ENCODE results near the gene AKT2. TPM values are rescaled to one million over a fixed set of nuclear protein-coding genes. Genes with fewer than 3 reads are reported as not detected.

AKT2 gene
- total and polyA plus RNA-seq, 10 of the 15 experiments (the other 5 are each of a cell fraction or from before 2014, with no cell fraction given) = 1.0 to 185 (median 71.5) TPM

GRCh38 chr19:40264314-40265054, 20.7 kb downstream of the AKT2 start:
- H3K4me3 ChIP-seq = no peak overlapping the region
- no peak overlapping the region for H2AFZ ChIP-seq (ENCODE audit: control insufficient read depth, low read depth, low read length)
- ChIA-PET RAD21 (ENCODE audit: unreplicated experiment) (no interaction called here), CTCF (no interaction called here), POLR2A (no interaction called here), SMC1A (ENCODE audit: uncharacterized antibody, unreplicated experiment) (interaction anchor here (0.7 kb wide), 1 partner anchor 268 kb away, joined by 3 read pairs; no protein-coding TSS in a partner anchor)
- FAIRE-seq = no peak
- no peak overlapping the region for H3K9ac ChIP-seq (ENCODE audit: control insufficient read depth, insufficient read depth, low read length)
- no peak overlapping the region for H3K4me2 ChIP-seq (ENCODE audit: control insufficient read depth, insufficient read depth)
- WGBS (ENCODE audit: insufficient coverage, insufficient replicate concordance, low lambda C conversion rate, missing lambda C conversion rate) = 95% methylated on average over 19 of the region's 19 CpGs
- intact Hi-C loops (cut with micrococcal nuclease; ENCODE audit: unreplicated experiment) = no loop called here
- H3K27me3 ChIP-seq (replicated peaks in 1 of 2; ENCODE audit: control insufficient read depth in 2 of 2, insufficient read depth in 2 of 2, low read length in 1 of 2) = no peaks in the 10 kb centered on the region
- H3K27ac ChIP-seq (ENCODE audit: control insufficient read depth, insufficient read depth) = no peak overlapping the region
- in situ Hi-C loops (cut with MboI) = no loop called here
- H3K4me1 ChIP-seq (ENCODE audit: control insufficient read depth, insufficient read depth, low read length) = peaks cover 6% of the 10 kb centered on the region; the same call in 1 of the 2 replicates
- no peaks in the 10 kb centered on the region; the same call in 2 of the 3 replicates for H3K9me3 ChIP-seq (replicated peaks; ENCODE audit: control insufficient read depth, insufficient read depth, low read length)
- no peak for TF ChIP-seq ZNF687 (IDR thresholded peaks at IDR 0.05)
- no peak for TF ChIP-seq SMAD1 (IDR thresholded peaks at IDR 0.05; ENCODE audit: low read depth, partially characterized antibody)
- no peak for TF ChIP-seq ATF7 (IDR thresholded peaks at IDR 0.05; ENCODE audit: low read depth)
- no peak for TF ChIP-seq CBFB (IDR thresholded peaks at IDR 0.05; ENCODE audit: low read depth)
- TF ChIP-seq ZNF207 (IDR thresholded peaks at IDR 0.05; ENCODE audit: borderline replicate concordance) = no peak
- no peak for TF ChIP-seq ASH2L (IDR thresholded peaks at IDR 0.05; ENCODE audit: borderline replicate concordance, low read depth)
- no peak for TF ChIP-seq ZNF24 (IDR thresholded peaks at IDR 0.05)
- no peak for TF ChIP-seq PBX3 (IDR thresholded peaks at IDR 0.05; ENCODE audit: insufficient replicate concordance, low read depth, low read length)
- TF ChIP-seq IKZF2 (IDR thresholded peaks at IDR 0.05) = no peak
- no peak for TF ChIP-seq YBX1 (IDR thresholded peaks at IDR 0.05)
- no peak for TF ChIP-seq LARP7 (IDR thresholded peaks at IDR 0.05)
- TF ChIP-seq, protein P1, sequence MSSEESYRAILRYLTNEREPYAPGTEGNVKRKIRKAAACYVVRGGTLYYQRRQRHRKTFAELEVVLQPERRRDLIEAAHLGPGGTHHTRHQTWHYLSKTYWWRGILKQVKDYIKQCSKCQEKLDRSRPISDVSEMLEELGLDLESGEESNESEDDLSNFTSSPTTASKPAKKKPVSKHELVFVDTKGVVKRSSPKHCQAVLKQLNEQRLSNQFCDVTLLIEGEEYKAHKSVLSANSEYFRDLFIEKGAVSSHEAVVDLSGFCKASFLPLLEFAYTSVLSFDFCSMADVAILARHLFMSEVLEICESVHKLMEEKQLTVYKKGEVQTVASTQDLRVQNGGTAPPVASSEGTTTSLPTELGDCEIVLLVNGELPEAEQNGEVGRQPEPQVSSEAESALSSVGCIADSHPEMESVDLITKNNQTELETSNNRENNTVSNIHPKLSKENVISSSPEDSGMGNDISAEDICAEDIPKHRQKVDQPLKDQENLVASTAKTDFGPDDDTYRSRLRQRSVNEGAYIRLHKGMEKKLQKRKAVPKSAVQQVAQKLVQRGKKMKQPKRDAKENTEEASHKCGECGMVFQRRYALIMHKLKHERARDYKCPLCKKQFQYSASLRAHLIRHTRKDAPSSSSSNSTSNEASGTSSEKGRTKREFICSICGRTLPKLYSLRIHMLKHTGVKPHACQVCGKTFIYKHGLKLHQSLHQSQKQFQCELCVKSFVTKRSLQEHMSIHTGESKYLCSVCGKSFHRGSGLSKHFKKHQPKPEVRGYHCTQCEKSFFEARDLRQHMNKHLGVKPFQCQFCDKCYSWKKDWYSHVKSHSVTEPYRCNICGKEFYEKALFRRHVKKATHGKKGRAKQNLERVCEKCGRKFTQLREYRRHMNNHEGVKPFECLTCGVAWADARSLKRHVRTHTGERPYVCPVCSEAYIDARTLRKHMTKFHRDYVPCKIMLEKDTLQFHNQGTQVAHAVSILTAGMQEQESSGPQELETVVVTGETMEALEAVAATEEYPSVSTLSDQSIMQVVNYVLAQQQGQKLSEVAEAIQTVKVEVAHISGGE (CRISPR knock-in tag; IDR thresholded peaks at IDR 0.05) = no peak
- no peak for TF ChIP-seq PKNOX1 (IDR thresholded peaks at IDR 0.05)
- peaks cover 23 to 25% of the 10 kb centered on the region in 2 experiments for H3K36me3 ChIP-seq (ENCODE audit: control insufficient read depth in 2 of 2, insufficient read depth in 2 of 2, low read length in 1 of 2)
- DNase-seq (ENCODE audit: low read depth, low spot score) = no peak
- ATAC-seq = no peak
- no TSS peak for BruUV-seq (replicated peaks)
- peaks cover 21% of the 10 kb centered on the region for H3K79me2 ChIP-seq (ENCODE audit: control insufficient read depth, insufficient read depth, low read length)
- H4K20me1 ChIP-seq (ENCODE audit: control insufficient read depth, insufficient read depth) = no peaks in the 10 kb centered on the region; the same call in 1 of the 2 replicates

Measured in GM12878 (cell line).